Activated CD8-positive, alpha-beta memory T cell treated with anti-CD3 and anti-CD28 coated beads, Interleukin-2, amount 50 U/mL, for 1 hour (primary cell): Measurements from ENCODE around the gene DNAH1.

Source experiments
- DNase-seq: peaks from one replicate; pipeline ENCODE4 v3.0.0-alpha.2; 2020; ENCODE audit errors: extremely low read depth

The DNAH1 gene

DNA sequence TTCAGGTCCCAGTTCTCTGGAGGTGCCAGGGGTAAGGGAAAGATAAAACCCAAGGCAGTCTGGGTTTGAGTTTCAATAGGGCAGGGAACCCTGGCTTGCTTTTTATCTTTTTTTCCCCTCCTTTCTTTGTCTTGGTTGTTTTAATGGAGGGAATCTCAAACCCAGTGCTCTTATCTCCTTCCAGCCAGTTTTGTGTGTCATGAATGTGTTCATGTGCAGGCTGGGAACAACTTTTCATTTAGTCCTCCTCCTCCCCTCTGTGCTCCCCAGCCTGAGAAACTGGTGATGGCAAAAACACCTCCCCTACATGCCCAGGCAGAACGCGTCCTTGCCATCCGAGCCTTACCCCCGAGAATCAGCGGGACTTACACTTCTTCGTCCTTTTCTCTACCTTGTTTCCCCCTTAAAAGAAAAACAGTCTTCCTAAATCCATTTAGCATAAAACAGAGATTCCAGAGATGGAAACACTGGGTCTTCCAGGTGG is 117.9 kb downstream of the DNAH1 start:
- DNase-seq, result no peak

DNA sequence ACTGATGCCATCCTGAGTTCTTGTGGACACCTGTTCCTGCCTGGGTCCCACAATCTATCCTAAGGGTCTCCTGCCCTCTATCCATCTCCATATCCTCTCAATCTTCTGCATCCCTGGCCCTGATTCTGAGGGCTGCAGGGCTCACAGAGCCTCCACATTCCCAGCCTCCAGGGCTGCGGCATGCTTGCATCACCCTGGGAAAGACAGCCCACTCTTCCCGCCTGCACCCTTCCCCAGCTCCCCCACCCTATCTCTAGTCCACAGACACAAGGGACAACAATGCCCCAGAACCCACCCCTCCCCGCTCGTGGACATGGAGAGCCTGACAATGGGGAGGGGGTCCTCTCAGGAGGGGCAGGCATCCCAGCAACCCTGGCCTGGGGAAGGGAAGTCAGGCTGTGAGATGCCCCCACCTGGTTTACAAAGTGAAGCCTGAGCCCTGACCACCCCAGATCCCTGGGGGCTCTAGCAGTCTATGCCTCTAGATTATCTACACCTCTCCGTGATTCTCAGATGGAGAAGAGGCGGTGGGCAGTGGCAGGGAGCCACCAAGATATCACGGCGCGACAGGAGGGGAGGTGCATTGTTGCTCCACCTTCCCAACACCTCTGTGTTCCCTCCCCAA is 118.5 kb downstream of the DNAH1 start:
- no peak for DNase-seq

DNA sequence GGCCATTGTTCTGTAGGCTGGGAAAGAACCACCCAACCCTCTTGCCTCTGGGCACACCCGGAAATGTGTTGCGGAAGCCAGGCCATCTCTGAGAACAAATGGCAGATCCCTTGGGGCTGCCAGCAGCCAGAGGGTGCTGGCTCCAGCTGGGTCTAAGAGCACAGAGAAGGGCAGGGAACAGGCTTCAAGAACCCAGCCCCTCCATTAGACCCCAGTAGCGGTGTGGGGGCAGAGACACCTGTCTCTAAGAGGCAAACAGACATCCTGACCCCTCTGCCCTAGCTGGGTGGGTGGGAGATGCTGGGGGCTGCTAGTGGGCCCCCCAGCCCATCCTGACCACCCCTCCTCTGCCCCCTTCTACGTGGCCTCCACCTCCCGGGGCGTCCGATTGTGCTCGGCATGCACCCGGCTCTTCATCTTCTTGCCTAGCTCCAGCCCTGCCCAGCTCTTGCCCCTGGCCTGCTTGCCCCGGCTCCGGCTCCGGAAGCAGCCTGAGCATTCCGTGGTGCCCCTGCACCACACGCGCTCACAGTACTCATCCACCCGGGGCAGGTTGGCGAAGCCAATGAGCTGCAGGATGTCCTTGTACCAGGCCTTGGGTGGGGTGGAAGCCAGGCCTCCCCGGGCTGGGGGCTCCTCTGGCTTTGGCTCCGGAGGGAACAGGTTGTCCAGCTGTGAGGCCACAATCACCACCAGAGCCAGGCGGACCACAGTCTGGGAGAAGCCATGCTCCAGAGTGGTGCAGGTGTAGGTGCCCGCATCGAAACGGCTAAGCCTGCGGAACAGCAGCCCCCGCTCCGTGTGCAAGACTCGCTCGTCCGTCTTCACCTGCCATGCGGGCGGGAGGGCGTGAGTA is 119.4 kb downstream of the DNAH1 start:
- DNase-seq, result no peak

DNA sequence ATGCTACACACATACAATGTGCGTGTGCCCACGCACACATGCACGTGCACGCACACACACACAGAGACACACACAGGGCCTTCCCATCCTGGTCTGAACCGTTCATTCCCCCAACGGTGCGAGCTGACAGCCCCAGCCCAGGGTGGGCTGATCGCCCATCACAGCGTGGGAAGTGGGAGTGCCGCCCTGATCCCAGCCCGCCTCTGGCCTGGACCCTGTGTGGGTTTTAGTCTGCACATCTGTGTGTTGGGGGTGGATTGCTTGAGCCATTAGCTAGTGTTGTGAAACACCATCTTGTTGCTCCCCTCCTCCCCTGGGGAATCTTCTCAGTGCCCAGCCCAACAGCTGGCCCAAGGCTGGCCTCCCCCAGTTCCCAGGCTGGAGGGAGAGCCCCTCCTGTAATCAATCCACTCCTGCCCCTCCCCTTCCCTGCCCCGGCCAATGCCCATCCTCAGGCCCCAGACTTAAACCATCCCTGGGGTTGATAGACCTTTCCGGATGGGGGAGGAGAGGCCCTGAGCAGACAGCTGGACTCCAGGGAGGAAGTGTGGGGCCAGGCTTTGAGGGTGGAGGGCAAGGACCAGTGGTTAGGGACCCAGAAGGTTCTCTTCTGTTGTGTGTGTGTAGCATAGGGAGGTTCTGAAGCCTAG is 120.5 kb downstream of the DNAH1 start:
- DNase-seq, result no peak

DNA sequence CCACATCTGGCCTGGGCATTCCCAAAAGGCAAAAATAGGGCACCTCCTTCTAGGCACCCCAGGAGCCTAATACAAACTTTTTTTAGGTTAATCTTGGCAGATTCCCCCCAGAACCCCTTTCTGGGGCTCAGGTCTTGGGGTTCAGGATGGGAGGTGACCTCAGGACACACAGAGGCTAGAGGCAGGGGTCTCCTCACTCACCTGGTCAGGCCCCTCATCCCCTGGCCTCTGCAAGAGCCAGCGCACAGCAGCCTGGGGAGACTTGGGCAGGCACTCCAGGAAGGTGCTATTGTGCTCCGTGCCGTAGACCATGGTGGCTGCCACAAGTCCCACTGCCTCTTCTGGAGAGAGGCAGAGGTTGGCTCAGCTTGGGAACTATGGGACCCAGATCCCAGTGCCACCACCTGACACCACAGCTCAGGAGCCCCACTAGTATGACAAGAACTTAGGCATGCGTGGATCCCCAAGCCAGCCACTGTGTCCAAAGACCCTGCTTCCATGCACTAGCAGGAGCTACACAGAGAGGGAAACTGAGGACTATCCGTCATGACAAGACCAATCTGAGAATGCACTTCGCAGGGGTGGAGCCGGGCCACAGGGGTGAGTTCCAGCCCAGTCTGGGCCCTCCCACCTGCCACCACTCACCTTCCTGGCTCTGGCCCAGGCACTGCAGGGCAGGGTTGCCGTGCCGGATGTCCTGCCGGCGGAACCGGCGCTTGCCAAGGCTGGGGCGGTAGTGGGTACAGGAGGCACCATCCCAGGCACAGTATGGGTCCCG is 121.4 kb downstream of the DNAH1 start:
- DNase-seq, result no peak

DNA sequence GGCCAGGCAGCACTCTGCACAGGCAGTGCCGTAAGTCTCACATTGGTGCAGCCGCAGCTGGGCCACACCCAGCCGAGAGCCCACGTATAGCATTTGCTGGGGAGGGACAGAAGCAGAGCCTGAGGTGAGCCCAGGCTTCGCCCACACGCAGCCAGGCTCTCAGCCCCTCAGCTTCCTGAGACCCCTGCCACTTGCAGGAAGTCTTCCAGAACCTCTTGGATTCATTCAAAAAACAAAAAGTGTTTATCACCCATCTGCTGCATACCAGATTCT is 121.9 kb downstream of the DNAH1 start:
- no peak for DNase-seq

DNA sequence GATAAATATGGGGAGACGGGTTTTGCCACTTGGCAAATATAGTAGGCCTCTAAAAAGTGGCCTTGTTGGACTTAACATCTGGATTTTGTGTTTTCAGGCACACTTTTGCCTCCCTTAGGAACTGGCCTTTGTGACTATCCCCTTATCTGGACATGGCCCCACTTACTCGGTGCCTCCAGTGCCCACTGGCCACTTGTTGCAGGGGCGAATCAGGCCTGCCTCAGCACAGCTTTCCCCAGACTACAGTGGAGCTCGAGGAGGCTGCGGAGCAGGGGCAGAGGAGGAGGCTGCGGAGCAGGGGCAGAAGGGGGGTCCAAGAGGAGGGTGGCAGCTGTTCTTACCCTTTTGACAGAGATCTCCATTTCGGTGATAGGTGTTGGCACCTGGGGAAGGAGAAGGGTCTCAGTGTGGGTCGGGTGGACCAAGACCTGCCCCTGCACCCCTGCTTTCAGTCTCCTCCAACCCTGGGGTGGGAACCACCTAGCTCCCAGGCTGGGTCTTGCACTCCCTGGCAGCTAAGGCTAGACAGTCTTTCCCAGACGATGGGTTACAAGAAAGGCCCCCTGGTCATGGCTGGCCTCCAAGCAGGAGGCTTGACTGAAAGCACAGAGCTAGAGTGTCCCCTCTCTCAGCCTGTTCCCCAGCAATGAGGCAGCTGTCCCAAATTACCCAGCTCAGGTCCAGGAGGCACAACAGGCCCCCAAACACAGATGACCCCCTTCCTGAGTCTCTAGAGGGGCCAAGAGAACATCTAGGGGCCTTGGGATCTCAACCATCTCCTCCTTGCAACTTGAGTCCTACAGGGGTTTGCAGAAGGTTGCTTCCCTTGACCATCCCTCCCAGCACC is 122.7 kb downstream of the DNAH1 start:
- no peak for DNase-seq

DNA sequence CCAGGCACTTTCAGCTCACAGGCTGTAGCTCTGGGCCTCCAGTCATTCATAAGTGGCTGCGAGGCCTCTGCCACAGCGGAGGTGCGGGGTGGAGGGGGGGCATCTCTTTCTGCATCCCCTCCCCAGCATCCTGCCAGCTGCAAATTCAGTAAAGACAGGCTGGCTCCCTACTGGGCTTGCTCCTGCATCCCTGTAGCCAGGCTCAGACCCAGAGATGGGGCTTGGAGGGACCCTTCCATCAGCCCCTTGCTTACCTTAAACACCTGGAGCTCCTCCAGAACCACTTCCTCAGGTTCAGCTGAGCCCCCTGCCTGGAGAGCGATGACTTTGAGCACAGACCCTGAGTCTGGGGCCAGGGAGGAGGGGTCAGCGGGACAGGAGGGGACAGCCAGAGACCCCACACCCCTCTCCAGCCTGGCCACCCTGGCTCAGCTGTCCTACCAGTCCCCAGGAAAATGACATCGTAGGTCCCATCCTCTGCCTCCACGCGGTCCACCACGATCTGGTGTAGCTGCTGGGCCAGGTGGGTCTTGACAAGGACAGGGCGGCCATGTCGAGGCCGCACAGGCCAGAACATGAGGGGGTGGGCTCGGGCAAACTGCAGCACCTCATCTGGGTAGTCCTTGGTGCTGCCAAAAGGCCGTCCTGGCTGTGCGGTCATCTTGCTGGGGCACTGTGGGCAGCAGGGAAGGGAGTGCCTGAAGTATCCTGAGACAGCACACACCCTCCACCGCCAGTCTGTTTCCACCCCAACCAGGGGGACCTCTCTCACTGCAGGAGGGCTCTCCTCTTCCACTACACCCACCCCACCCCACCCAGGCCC is 123.5 kb downstream of the DNAH1 start:
- DNase-seq, result no peak

DNA sequence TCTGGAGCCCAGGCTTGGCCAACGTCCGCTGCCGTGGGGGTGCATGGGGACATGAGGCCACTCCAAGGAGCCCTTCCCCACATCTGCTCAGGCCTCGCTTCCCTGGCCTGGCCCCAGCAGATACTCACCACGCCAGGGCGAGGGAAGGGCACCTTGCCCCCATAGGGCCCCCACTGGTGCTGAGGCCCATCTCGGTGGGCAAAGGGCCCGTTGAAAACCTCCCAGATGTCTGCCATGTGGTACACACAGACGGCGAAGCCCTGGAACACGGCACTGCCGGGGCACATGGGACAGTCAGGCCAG is 124.1 kb downstream of the DNAH1 start:
- DNase-seq, result no peak

DNA sequence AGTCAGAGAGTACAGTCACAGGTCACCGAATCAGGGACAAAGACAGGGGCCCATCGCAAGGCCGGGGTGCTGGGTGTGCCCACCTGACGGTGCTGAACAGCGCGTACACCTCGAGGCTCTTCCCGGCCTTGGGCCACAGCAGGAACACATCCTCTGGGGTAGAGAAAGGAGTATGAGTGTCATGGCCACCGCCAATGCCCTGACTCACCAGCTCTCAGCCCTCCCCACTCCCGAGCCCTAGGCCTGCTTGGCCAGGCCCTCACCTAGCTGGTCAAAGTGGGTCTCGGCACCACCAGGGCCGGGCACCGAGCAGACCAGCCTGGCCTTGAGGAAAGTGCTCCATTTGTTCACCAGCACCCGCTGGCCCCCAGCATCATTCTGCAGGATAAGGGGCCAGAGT is 124.6 kb downstream of the DNAH1 start:
- no peak for DNase-seq

DNA sequence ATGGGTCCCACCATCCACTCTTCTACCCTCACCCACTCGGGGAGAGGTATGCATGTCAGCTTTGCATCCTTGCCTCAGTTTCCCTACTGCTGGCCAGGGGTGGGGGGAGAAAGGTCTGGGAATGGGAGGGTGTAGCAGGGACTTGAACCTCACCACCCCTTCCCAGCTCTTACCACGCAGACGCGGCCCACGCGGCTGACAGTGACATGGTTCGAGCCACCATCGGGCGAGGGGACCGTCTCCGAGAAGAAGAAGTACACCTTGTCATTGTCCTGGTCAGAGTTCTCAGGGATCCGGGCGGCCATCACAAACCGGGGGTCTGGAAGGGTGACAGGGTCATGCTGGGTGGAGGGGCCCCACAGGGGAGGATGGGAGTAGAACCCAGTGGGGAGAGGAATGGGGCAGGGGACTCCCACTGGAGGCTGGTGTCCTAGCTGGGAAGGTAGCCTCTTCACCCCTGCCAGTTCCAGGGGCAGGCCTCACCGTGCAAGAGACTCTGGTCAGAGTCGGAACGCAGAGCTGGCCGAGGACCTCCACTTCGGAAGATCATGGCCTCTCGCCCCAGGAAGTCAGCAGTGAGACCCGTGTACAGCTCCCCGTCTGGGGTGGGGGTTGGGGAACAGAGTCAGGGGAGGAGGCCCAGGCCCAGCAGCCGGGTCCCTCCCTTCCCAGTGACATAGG is 125.1 kb downstream of the DNAH1 start:
- DNase-seq, result no peak

DNA sequence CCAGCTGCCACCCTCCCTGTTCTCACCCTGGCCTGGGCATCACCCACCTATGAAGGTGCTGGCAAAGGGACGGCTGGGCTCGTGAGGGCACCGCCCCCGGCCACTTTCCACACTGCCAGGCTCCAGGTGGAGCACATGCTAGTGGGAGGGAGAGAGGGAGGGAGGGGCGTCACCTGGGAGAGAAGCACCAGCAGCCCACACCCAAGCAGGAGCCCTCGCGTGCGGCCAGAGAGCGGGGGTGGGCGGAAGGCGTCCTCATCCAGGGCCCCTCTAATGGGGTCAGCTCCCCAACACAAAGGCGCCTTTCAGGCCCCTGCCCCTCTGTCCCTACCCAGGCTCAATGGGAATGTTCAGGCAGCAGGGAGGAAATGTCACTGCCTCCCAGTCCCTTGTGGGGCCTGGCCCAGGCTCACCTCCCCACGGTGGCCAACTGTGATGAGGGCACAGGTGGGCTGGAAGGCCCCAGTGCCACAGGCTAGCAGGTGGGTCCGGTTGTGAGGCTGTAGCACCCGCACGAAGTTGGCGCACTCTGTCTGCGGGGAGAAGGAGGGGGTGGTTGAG is 125.7 kb downstream of the DNAH1 start:
- no peak for DNase-seq

DNA sequence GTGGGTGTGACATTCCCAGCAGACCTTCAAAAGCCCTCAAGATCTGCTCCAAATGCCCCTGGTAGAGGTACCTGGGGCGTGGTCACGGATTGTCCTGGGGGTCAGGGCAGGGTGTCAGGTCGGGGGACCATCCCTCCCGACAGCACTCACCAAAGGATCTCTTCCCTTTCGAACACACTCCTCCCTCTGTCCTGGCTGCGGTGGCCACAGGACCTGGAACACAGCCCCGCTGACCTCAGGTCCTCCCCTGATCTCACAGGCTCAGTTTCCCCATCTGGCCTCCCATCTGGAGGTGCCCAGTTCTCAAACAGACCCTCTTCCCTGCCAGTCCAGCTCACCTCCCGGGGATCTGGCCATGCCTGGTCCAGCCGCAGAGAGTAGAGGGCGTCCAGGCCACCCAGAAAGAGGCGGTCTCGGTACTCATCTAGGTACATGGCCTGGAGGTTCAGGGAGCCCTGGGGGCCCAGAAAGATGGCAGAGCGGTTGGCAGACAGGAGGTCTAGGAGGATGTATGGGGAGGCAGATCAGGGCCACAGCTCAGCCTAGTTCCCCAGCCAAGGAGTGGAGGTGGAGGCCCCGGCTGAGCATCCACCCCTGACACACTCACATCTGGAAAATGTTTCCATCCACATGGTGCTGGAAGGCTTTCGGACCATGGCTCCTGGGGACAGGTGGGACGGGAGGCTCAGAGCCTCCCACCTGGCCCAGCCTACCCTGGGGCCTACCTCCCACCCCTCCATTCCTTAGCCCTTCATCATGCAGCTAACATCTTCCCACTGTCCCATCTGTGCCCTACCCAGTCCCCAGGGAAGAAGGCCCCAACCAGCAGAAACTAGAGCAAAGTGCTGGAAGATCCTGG is 126.5 kb downstream of the DNAH1 start:
- DNase-seq, result no peak

DNA sequence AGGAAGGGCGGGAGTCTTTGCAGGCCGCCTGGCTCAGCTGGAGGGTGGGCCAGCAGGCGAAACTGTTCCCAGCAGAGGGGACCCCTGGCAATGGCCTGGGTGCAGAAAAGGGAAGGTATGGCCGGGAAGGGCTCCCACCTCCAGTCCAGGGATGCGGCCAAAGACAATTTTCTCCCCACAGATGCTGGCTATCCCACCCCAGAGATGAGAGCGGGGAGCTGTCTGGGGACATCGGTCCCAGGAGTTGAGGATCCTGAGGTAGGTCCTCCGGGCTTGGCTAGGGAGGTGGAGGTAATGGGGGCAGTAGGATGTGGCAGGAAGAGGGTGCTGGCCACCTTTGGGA is 127.1 kb downstream of the DNAH1 start:
- no peak for DNase-seq

DNA sequence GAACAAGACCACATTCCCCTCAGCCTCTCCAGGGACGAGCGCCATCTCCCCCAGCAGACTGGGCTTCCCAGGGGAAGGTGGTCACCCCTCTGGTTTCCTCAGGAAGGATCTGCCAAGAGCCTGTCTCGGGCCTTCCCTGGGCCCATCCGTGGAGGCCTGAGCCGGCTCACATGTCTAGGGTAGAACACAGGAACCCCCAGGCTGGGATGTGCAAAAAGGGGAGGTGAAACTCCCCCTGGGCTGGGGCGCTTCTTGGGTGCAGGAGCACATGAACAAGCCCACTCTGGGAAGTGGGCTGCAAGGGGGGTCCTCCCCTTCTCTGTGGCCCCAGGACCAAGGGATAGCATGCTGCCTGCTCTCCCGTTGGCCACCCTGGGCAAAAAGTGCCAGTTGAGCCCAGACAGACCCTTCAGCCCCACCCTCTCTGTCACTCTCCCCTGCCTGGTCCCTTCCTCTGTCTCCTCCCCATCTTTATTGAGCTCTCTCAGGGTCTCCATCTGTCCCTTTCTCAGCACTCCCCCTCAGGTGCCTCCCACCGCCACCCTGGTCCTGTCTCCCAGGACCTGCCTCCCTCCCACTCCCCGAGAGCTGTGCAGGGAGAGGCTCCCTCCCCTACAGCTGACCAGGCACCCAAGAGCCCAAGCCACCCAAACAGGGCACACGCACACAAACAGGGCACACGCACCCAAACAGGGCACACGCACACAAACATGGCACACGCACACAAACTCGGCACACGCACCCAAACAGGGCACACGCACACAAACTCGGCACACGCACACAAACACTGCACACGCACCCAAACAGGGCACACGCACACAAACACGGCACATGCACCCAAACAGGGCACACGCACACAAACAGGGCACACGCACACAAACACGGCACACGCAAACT is 127.9 kb downstream of the DNAH1 start:
- no peak for DNase-seq

DNA sequence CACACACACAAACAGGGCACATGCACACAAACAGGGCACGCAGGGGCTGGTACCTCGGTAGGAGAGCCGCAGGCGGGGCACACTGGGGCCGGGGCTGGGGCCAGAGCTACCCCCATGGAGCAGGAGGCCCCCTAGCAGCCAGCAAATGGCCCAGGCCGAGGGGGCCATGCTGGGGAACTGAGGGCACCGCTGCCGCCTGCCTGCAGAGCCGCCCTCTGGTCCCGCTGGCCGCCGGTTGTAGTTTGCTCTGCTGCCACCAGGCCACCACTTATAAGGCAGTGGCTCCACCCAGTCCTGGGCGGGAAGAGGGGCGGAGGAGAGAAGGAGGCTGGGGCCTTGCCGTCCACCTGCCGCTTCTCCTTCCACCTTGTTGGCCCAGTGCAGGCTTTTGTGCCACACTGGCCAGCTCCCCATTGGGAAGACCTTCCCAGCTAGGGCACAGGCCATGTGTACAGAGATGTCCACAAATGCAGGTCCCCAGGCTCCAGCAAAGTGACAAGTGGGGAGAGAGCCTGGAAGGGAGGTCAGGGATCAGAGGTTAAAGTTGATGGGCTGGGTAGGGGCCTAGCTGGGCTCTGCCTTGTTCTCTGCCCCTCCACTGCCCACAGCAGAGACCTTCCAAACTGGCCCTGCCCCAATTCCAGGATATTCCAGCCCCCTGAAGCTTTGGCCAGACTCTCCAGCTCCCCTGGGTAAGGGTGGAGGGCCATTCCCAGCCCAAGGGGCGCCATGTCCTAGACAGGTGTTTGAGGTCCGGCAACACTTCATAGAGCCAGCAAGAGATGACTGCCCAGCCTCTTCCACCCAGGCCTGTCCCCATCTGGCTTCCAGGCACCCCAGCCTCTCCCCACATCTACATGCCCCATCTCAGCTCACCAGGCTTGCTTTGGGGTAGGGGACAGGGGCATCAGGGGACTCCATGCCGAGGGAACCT is 129.0 kb downstream of the DNAH1 start, which contains the start of gene SEMA3G:
SEMA3G (minus strand) TSS at position 244 of the 934 bp plus-strand sequence; CDS start at position 168, 76 bp downstream.
- DNase-seq, result no peak

DNA sequence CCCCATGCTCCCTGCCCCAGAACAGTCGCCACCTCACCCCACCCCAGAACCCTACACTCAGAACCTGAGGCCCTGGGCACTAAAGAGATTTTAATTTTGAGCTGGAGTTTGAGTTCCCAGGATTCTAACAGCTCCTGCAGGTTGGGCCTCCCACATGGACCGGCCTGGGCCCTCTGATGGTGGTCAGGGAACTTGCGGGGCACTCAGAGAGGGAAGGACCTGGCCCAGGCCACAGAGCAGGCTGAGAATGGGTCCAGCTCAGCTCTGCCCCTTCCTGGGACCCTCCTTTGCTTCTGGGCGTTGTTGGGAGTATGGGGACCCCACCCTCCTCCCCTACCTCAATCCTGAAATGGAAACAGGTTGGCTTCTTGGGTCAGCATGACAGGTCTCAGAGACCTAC is 129.9 kb downstream of the DNAH1 start:
- DNase-seq, result no peak
